Inferior parietal cortex (tissue), 1 donor: ENCODE data around the gene PPBP.

Experiments used
- DNase-seq: peaks from one replicate; pipeline ENCODE4 v3.0.0-alpha.2; 2016; ENCODE audit errors: extremely low spot score

Gene PPBP, protein sequence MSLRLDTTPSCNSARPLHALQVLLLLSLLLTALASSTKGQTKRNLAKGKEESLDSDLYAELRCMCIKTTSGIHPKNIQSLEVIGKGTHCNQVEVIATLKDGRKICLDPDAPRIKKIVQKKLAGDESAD

DNA sequence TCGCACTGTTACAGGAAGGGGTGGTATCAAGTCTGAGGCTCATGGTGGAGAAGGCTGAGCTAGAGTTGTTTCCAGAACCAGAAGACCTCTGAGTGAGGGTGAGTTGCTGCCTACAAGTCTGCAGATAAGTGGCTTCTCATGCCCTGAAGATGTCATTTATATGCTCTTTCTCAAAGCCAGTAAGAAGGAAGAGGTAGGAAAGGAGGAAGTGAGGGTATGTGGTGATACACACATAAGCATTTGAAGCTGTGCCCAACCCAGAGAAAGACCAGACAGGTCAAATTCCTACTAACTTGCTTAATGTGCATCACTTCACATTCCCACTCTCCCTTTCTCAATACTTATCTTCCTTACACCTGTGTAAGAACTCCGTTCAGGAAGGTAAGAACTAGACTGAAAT lies at the start of gene PPBP:
Gene PPBP (minus strand): TSS at position 130 of the 400 bp plus-strand sequence. CDS start 87 bp downstream, at position 43.
- no peak for DNase-seq

DNA sequence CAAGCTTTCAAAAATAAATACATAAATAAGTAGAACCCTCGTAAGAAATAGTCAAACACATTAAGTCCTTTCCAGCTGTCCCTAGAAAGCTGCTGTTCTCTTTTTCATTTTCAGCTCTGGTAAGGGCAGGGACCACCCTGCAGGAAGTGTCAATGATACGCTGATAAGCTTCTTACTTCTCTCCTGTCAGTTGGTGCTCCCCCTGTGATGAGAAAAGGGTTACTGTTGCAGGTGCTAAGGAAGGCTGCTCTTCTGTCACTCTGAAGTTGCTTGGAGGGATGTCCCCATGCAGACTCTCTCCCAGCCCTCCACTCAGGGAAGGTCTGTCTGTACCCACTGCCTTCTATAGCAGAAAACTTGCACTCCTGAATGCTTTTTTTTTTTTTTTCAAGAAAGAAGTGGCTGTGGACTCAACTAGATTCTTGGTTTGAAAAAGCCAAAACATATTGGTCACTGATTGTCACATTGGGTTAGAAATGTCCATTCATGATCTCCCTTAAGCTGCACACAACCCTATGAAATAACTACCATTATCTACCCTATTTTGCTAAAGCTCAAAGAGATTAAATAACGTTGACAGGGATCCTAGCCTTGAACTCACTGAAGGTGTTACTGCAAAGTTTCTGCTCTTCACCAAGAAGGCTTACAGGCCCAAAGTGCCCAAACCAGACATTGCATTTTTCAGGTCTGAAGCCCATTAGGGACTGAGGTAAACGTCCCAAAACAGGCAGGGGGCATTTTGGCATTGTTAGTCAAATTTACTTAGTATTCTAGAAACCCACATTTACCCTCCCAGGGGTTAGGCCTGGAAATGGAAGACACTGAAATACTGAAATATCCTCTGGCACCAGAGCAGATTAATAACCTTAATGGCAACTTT lies 49.3 kb upstream of the PPBP start:
- DNase-seq = no peak

DNA sequence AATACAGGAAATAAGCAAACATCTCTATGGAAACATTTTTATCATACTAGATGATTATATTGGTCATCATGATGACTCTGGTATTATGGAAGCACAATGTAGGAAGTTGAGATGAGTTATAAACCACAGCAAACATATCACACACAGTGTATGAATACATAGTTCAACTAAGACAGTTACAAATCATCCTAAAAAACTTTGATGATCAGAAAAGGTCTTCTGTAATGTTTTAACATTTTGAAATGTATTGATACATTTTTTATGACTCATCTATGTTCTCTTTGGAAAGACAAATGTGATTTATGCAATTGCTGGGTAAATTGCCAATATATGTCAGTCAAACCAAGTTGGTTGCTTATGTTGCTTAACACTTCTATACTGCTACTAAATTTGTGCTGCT lies 45.7 kb upstream of the PPBP start:
- DNase-seq = no peak

DNA sequence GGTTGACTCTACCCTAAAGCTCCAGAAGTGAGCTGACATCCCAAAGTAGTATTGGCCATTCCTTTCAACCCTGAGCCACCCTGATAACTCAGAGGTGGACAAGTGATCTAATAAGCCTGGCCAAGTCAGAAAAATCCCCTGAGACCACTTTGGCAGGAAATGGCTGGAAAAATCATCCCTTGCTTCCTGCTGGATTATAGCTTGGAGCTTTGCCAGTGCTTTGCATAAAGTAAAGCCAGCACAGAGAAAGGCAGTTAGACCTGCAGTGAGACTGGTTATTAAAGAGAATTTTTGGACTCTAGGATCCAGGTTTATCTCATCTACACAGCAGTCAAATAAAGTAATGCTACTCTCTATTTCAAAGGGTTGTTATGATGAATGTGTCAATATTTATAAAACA lies 44.1 kb upstream of the PPBP start:
- no peak for DNase-seq

DNA sequence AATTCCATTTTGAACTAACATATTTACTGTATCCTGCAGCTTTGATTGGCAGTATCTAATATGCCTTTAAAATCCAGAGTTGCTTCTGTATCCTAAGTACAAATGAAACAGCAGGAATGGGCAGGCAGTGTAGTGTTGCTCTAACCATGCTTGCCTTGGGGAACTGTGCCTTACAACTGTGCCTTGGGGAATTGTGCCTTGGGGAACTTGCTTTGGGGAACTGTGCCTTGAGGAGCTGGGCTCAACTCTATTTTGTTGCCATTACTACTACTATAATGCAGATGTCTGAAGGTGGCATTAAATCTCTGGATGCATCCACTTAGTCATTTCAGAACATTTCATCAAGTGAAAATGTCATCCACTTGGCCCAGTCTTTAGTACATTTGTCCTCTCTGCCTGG lies 43.6 kb upstream of the PPBP start:
- no peak for DNase-seq

DNA sequence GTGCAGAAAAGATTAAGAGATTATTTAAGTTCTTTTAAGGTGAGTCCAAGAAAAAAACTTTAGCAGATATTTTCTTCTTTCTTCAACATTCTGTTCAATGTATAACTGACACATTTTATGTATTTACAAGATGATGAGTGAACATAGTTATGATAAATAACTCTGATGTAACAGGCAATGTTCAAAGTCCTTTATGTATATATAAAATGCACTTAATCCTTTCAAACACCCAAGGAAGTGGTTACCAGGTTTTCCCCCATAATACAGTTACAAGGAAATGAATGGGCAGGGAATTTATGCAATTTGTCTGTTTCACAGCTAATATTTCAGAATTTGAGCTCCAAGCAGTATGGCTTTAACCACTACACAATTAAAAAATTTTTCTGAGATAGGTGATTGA lies 42.3 kb upstream of the PPBP start:
- DNase-seq = no peak

DNA sequence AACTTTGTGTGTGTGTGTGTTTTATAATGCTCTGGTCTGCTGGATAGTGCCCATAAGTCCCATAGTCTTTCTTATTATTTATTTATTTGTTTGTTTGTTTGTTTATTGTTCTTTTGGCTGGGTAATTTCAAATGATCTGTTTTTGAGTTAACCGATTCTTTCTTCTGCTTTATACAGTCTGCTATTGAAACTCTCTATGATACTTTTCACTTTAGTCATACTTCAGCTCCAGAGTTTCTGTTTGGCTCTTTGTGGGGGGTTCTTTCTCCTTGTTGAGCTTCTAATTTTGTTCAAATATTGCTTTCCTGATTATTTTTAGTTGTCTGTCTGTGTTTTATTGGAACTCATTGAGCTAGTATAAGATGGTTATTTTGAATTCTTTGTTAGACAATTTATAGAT lies 40.5 kb upstream of the PPBP start:
- DNase-seq = no peak

DNA sequence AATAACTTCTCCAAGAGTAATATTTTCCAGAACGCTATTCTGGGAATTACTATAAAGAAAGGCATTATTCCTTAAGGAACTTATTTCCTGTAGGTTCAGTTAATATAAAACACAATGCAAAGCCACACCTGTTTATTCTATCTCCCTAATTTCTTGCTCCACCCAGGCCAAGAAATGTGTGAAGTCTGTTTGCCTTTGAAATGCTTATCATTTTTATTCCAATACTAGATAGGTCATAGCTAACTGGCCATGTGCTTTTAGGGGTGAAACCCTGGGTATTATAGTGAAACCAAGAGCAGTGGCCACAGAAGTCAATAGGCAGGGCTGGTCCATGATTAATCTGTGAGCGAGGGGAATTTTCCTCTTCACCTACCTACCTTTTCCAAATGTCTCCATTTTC lies 35.7 kb upstream of the PPBP start:
- no peak for DNase-seq

DNA sequence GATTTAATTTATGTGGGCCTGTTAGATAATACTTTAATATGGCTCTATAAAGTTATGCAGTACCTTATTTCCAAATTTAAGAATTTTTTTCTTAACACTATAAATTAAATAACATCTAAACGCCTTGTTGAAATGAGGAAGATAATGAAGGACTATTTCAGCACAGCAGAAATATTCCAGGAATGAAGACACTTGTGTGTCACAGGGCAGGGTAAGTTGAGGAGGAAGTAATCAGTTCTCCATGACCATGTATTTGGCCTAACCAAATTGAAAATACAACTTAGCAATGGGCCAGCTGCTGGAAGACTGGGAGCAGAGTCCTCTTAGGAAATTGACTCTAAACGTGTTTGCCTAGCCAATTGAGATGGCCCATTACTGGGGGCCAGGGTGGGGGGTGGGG lies 33.6 kb upstream of the PPBP start:
- DNase-seq = no peak

DNA sequence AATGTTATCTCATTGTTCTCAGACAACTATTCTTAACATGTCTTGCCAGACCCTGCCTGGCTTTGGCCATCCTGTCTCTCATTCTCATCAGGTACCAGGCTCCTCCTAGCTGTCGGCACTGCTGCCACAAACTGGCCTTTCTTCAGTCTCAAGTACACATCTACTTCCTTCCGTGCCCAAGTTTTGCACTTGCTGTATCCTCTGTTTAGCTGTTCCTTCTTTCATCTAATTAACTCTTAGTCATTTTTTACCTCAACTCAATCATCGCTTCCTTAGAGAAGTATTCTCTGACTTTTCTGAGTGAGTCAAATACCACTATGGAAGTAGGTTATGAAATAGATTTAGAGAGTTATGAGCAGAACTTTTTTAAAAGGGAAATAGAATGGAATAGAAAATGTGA lies 30.8 kb upstream of the PPBP start:
- no peak for DNase-seq

DNA sequence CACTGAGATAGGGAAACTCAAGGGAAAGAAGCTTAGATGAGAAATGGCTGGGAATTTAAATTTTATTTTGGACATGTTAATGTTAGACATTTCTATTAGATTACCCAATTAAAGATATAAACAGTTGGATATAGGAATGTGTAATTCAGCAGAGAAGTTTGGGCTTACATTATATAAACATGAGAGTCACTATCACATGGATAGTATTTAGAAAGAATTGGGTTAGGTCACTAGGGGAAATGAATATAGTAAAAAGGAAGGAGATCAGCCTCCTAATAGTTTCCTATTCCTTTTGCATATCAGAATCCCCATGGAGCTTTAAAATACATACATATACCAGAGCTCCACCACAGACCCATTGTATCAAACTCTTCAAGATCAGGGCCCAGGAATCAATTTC lies 30.1 kb upstream of the PPBP start:
- no peak for DNase-seq

DNA sequence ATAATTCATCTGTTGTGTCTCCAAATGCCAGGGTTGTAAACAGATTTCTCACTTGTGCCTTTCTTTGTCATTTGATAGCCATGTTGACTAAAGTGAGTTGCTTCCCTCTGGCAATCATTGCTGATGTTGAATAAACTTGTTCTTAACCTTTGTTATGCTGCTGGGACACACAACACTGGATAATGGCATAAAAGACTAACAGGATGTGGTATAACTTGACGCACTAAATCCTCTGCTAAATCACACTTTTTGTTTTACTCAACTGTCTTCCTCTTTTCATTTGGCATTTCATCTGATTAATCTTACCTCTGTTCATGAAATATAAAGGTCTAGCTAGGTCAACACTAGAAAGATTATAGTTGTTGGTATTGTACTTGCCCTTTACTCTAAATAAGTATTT lies 28.1 kb upstream of the PPBP start:
- no peak for DNase-seq

DNA sequence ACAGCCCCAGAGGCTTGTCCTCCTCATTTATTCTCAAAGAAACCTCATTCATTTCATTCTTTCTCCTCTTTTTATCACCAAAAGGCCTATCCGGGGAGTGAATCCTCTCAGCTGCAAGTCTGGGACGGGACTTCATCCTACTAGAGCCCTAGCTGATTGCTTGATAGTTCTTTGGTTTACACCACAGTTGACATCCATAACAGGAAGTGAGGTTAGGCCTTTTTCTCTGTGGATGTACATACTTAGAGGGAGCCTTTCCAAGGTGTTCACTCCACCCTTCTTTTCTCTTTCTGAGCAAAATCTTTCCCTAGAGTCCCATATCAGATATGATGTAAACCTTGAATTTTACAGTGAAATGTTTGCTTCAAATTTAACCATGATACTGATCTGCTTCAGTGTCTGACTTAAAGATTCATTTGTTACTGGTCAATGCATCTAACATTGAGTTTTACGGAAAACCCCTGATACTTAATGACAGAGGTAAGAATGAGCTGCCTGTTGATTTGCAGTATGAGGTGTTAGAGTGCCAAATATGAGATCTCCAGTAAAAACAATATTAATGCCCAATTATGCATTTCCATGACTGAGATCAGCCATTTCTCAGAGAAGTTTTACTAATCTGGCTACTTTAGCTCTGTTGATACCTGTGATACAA lies 27.3 kb upstream of the PPBP start:
- no peak for DNase-seq

DNA sequence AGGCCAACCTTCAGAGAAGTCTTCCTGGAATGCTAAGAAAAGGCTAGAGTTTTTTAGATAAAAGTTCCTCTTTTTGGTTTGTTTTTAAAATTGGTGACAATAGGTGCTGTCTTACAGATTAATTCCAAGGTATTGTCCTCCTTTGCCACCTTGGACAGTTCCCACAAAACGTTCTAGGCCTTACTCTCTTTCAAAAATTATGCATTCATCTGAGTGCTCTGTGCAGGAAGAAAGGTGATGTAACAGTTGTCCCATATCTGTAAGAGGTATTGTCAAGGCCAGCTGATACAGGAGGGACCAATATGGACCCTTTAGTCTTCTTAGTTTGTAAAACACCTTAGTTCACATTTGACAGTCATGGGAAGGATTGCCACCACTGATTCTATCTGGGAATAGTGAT lies 26.3 kb upstream of the PPBP start:
- no peak for DNase-seq

DNA sequence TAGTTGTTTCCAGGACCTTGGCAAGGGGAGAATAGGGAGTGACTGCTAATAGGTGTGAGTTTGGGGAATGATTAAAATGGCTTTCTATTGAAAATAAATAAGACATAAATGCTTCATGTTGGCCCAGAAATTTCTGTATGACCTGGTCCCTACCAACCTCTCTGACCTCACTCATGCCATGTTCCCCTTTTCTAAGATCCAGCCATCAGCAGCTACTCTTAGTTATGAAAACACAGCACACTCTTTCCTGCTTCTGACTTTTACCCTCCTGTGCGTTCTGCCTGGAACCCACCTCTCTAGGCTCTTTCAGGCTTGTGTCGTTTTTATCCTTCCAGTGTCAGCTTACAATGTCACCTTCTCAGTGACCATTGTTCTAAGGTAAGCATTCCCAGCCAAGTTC lies 25.3 kb upstream of the PPBP start:
- no peak for DNase-seq

DNA sequence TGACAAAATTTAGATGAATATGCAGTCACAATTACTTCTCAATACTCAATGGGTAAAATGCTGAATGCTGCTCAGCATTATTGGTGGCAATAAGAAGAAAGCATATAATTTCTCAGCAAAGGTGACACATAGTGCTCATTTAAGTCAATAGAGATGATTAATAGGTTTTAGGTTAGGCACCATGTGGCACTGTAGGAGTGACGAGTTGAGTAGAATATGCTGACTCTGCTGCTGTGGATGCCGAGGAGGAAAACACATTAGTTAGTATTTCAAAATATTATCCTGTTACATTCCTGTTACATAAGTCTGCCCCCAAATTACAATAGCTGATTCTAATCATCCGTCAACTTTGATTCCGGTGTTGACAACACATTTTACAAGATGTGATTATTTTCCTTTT lies 24.1 kb upstream of the PPBP start:
- no peak for DNase-seq

DNA sequence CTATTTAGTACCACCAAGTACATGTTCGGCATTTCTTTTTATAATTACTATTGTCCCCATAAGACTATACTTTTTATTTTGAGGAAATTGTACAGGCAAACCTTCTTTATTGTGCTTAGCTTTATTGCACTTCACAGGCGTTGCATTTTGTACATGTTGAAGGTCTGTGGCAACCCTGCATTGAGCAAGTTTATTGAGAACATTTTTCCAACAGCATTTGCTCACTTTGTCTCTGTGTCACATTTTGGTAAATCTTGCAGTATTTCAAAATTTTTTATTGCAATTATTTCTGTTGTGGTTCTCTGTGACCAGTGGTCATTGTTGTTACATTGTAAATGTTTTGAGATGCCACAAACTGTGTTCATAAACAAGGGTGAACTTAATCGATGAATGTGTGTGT lies 21.3 kb upstream of the PPBP start:
- no peak for DNase-seq

DNA sequence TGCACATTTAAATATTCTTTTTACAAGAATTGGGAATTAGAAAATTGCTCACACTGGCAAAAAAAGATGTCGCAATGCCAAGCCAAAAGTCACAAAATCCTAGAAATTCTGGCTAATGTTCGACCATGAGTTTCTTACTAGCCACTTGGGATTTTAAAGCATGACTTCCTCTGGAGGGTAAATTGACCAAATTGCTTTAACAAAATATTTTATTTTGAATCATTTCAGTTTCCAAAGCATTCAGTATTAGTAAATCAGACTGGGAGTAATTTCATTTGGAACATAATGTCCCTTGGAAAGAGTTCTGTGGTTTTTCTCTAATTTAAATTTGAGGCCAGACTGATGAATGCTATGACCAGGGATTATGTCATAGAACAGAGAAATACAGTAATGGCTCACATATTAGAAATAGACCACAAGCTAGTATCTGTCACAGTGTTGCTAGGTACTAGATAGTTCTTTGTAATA lies 18.1 kb upstream of the PPBP start:
- DNase-seq = no peak

DNA sequence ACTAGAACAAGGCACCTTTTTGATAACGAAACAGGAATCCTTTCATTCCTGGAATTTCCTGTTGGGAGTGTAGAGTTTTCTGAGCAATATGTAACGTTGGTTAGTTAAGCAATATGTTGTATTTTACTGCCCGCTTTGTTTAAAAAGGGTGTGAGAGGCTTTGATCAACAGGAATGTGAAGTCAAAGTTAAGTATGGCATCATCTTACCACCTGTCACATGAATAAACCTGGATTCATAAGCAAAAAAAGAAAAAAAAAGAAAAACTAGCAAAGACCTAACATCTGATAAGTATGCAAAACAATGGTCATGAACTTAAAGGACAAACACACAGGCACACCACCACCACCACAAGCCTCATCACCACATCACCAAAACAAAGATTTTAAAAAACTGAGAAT lies 17.5 kb upstream of the PPBP start:
- no peak for DNase-seq

DNA sequence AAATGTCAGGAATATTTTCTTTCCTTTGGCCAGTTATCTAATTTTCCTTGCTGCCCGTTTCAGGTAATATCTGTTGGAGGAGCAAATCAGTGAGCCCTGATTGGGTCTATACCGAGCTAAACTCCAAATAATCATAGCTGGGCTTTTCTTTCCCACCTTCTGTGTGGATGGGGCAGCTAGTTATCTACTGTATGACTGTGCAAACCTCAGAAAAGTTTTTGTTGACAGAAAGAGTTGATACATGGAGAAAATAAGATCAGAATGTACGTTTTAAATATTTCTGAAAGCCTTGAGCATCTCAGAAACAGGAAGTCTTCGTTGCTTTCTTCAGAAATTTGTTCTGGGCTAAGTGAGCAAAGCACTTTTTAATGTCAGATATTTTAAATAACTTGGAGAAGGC lies 16.7 kb upstream of the PPBP start:
- no peak for DNase-seq

DNA sequence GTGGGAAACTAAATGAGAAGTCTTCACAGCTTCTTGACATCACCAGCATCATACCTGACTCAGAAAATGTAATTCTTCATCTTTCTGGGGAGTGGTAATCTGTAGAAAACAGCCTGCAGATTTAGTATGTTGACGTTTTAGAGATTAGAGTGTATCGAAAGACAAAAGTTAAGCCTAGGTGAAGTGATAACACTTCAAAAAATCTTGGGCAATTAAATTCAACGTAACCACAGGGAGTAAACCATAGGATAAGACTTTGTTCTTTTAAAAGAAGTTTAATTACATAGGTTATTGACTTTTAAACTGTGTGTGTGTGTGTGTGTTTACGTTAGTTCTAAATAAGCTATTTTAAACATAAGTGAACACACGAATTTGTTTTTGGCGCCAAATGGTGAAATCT lies 12.3 kb upstream of the PPBP start:
- no peak for DNase-seq

DNA sequence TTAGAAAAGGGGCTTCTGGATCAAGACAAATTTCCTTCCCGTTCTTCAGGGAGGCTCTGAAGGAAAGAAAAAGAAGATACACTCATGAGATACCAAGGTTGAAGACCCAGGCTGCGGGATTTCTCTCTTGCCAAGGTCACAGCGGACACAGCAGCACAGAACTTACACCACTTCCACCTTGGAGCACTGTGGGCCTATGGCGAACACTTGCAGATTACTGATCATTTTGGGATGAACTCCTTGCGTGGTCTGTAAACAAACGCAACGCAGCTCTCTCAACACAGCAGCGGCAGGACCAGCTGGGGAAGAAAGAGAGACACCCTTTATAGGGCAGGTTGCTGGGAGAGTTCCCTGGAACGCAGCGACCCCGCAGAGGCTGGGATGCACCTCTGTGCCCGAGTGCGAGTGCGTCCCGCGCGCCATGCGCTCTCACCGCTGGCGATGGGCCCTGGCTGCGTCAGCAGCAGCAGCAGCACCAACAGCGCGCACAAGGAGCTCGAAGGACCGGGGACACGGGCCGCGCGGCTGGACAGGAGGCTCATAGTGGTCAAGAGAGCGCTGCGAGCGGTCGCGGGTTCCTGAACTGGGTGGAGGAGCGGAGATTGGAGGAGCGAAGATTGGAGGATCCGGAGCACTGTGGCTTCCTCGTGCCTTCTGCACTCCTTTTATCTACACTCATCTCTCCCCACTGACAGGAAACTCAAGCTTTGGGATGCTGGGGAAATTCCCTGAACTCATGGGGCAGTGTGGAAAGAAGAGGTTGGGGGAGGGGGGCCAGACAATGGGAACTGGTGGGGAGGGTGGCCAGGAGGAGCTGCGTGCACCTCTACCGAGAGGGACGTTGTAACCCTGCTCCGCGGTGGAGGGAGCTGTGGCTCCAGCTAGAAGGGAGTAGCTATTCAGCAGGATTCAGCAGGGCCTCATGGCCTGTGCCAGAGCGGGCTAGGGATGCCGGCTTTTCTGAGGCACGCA lies 10.3 kb upstream of the PPBP start, which contains the start of gene CXCL5:
Gene CXCL5 (minus strand): TSS at position 638 of the 972 bp plus-strand sequence. CDS start 96 bp downstream, at position 542.
- DNase-seq = no peak
